ENCODE results near the gene PGD. TPM values are rescaled to one million over a fixed set of nuclear protein-coding genes. Genes with fewer than 3 reads are reported as not detected.
"Not testable (repeated sequence)": the region's sequence is repeated elsewhere in the genome, so short reads cannot be mapped to it uniquely, and the experiment has no call there.

The PGD gene
- polyA plus RNA-seq, 1 experiment: 78.3 TPM

- ChIA-PET CTCF (no interaction called here), POLR2A (no interaction called here)
- TF ChIP-seq CTCF (IDR thresholded peaks at IDR 0.05; ENCODE audit: insufficient read depth, low read depth, low read length): no peak
- DNase-seq (ENCODE audit: low read depth): no peak
- Histone ChIP-seq H3K4me3 (ENCODE audit: low read depth, low read length) (no peak overlapping the region), H3K36me3 (ENCODE audit: control insufficient read depth, insufficient read depth, low read length) (peaks cover 12% of the 10 kb centered on the region), H3K27me3 (ENCODE audit: control insufficient read depth, insufficient read depth, low read length) (no peaks in the 10 kb centered on the region)
These were observed 22.8 kb downstream of the PGD start for GRCh38 chr1:10421637-10422036.

GRCh38 chr1:10424034-10424433 lies 25.2 kb downstream of the PGD start:
- ChIA-PET CTCF (interaction anchor here (0.8 to 1.6 kb wide), 6 partner anchors 15 to 214 kb away, joined by 3 to 11 read pairs (median 4); partner anchors contain the start of gene KIF1B), POLR2A (no interaction called here)
- DNase-seq (ENCODE audit: low read depth): no peak
- peak; percentile 33; the same call in 1 of the 2 replicates for TF ChIP-seq CTCF (IDR thresholded peaks at IDR 0.05; ENCODE audit: insufficient read depth, low read depth, low read length)
- peaks cover 7% of the 10 kb centered on the region for H3K36me3 ChIP-seq (ENCODE audit: control insufficient read depth, insufficient read depth, low read length)
- no peak overlapping the region for H3K4me3 ChIP-seq (ENCODE audit: low read depth, low read length)
- no peaks in the 10 kb centered on the region for H3K27me3 ChIP-seq (ENCODE audit: control insufficient read depth, insufficient read depth, low read length)

- no peak overlapping the region for H3K4me3 ChIP-seq (ENCODE audit: low read depth, low read length)
- no peak for TF ChIP-seq CTCF (IDR thresholded peaks at IDR 0.05; ENCODE audit: insufficient read depth, low read depth, low read length)
- POLR2A ChIA-PET: no interaction called here
- no peak for DNase-seq (ENCODE audit: low read depth)
- H3K27me3 ChIP-seq (ENCODE audit: control insufficient read depth, insufficient read depth, low read length): no peaks in the 10 kb centered on the region
- CTCF ChIA-PET: interaction anchor here (0.8 to 1.6 kb wide), 5 partner anchors 41 to 215 kb away, joined by 3 to 11 read pairs (median 5); partner anchors contain the start of gene KIF1B
- H3K36me3 ChIP-seq (ENCODE audit: control insufficient read depth, insufficient read depth, low read length): peaks cover 2% of the 10 kb centered on the region; the same call in 1 of the 2 replicates
These were observed 25.8 kb downstream of the PGD start for GRCh38 chr1:10424651-10425050.

GRCh38 chr1:10425826-10426534 lies 27.1 kb downstream of the PGD start:
- CTCF ChIA-PET: interaction anchor here (1.0 to 1.2 kb wide), 3 partner anchors 48 to 552 kb away, joined by 3 to 4 read pairs (median 3); no protein-coding TSS in a partner anchor
- DNase-seq (ENCODE audit: low read depth); H3K36me3 ChIP-seq (ENCODE audit: control insufficient read depth, insufficient read depth, low read length); H3K4me3 ChIP-seq (ENCODE audit: low read depth, low read length); H3K27me3 ChIP-seq (ENCODE audit: control insufficient read depth, insufficient read depth, low read length); POLR2A ChIA-PET: not testable (repeated sequence)

- DNase-seq (ENCODE audit: low read depth); H3K36me3 ChIP-seq (ENCODE audit: control insufficient read depth, insufficient read depth, low read length); H3K4me3 ChIP-seq (ENCODE audit: low read depth, low read length); POLR2A ChIA-PET; H3K27me3 ChIP-seq (ENCODE audit: control insufficient read depth, insufficient read depth, low read length): not testable (repeated sequence)
- CTCF ChIA-PET: interaction anchor here (1.0 to 1.1 kb wide), 2 partner anchors 50 to 552 kb away, joined by 3 read pairs; no protein-coding TSS in a partner anchor
These were observed 27.6 kb downstream of the PGD start for GRCh38 chr1:10426535-10426848.

- no peak overlapping the region for H3K4me3 ChIP-seq (ENCODE audit: low read depth, low read length)
- TF ChIP-seq CTCF (IDR thresholded peaks at IDR 0.05; ENCODE audit: insufficient read depth, low read depth, low read length): no peak
- no peaks in the 10 kb centered on the region for H3K27me3 ChIP-seq (ENCODE audit: control insufficient read depth, insufficient read depth, low read length)
- ChIA-PET CTCF (interaction anchor here (0.6 to 9.1 kb wide), 14 partner anchors 20 to 801 kb away, joined by 3 to 180 read pairs (median 5); partner anchors contain the start of gene PGD), POLR2A (no interaction called here)
- no peaks in the 10 kb centered on the region for H3K36me3 ChIP-seq (ENCODE audit: control insufficient read depth, insufficient read depth, low read length)
- no peak for DNase-seq (ENCODE audit: low read depth)
These were observed 30.1 kb downstream of the PGD start for GRCh38 chr1:10428984-10429383.

Data from BJ (cell line).